Type B pancreatic cell (in vitro differentiated cells): Measurements from ENCODE around the gene PTGES2. TPM values are rescaled to one million over a fixed set of nuclear protein-coding genes. Genes with fewer than 3 reads are reported as not detected.

Source experiments
- DNase-seq: peaks from one replicate; pipeline ENCODE4 v3.0.0; 2021; ENCODE audit warnings: mixed read lengths; ENCODE audit not compliant: unreplicated experiment; ENCODE audit errors: extremely low spot score
- H3K27ac Mint-ChIP-seq: 2 replicates; pipeline ENCODE4 v1.8.0; 2021; ENCODE audit warnings: mild to moderate bottlenecking, mixed read lengths
- H3K27me3 Mint-ChIP-seq: 2 replicates; pipeline ENCODE4 v1.8.0; 2021; ENCODE audit warnings: mixed read lengths
- H3K36me3 Mint-ChIP-seq: 2 replicates; pipeline ENCODE4 v1.8.0; 2021; ENCODE audit warnings: mixed read lengths
- H3K4me1 Mint-ChIP-seq: one replicate; pipeline ENCODE4 v1.8.0; 2021; ENCODE audit warnings: mixed read lengths; ENCODE audit not compliant: unreplicated experiment
- H3K4me3 Mint-ChIP-seq: 2 replicates; pipeline ENCODE4 v1.8.0; 2021; ENCODE audit warnings: mild to moderate bottlenecking, mixed read lengths
- H3K9me3 Mint-ChIP-seq: 2 replicates; pipeline ENCODE4 v1.8.0; 2021; ENCODE audit warnings: mixed read lengths
- total RNA-seq: library from RNA; stranded (reverse); gene quantifications from 2 replicates; pipeline ENCODE4 v1.2.1, GENCODE V29; 2021; ENCODE audit warnings: low replicate concordance
- TF ChIP-seq, protein P1 (sequence below): fragments of 200-600 bp; sonication (generic); conservative IDR thresholded peaks from 2 replicates; pipeline ENCODE4 v1.5.0; 2021; ENCODE audit warnings: antibody characterized with exemption, mild to moderate bottlenecking

The PTGES2 gene
- total RNA-seq, 1 donor from 2014 or later, result 67.2 TPM

- no peak for DNase-seq
- Mint-ChIP-seq H3K36me3 (peaks cover 17% of the 10 kb centered on the region), H3K27me3 (no peaks in the 10 kb centered on the region), H3K27ac (peak overlapping the region; percentile 83), H3K9me3 (no peaks in the 10 kb centered on the region), H3K4me3 (peak overlapping the region; percentile 25), H3K4me1 (peaks cover 23% of the 10 kb centered on the region)
- TF ChIP-seq, protein P1, sequence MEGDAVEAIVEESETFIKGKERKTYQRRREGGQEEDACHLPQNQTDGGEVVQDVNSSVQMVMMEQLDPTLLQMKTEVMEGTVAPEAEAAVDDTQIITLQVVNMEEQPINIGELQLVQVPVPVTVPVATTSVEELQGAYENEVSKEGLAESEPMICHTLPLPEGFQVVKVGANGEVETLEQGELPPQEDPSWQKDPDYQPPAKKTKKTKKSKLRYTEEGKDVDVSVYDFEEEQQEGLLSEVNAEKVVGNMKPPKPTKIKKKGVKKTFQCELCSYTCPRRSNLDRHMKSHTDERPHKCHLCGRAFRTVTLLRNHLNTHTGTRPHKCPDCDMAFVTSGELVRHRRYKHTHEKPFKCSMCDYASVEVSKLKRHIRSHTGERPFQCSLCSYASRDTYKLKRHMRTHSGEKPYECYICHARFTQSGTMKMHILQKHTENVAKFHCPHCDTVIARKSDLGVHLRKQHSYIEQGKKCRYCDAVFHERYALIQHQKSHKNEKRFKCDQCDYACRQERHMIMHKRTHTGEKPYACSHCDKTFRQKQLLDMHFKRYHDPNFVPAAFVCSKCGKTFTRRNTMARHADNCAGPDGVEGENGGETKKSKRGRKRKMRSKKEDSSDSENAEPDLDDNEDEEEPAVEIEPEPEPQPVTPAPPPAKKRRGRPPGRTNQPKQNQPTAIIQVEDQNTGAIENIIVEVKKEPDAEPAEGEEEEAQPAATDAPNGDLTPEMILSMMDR, result no peak
Observed at GRCh38 chr9:128102861-128103588, 24.5 kb downstream of the PTGES2 start.

DNA sequence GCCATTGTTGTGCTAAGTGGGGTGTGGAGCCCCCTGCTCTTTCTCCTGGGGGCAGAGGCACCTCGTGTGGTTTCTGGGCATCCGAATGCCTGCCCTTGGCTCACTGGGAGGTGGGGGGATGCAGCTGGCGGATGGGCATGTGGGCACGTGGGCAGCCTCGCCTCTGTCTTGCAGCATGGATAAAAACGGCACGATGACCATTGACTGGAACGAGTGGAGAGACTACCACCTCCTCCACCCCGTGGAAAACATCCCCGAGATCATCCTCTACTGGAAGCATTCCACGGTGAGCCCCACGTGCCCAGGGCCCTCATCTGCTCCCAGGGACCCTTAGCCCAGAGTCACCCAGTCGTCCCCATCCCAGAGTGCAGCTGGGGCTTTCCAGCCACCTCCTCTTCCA, 25.3 kb downstream of the PTGES2 start:
- H3K36me3 Mint-ChIP-seq, result peaks cover 13% of the 10 kb centered on the region
- H3K27me3 Mint-ChIP-seq, result no peaks in the 10 kb centered on the region
- peaks cover 28% of the 10 kb centered on the region for H3K4me1 Mint-ChIP-seq
- H3K9me3 Mint-ChIP-seq, result no peaks in the 10 kb centered on the region
- peak overlapping the region; percentile 83 for H3K27ac Mint-ChIP-seq
- TF ChIP-seq, protein P1, result no peak
- H3K4me3 Mint-ChIP-seq, result peak overlapping the region; percentile 69
- DNase-seq, result no peak

DNA sequence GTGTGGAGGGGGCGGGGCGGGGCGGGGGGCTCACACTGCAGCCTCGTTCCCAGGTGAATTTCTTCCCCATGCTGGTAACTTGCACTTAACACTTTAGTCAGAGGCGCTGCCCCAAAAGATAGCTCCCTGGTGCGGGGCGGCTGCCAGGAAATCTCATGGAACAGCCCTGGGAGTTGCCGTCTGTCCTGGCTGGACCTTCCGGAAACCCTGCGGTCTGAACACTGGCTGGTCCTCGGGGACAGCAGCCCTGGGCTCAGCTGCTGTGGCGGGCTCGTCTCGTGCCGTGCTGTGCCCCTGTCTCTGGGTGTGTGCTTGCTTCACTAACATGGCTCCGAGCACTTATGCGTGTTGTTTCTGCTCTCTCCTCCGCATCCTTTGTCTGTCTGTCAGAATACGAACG, 25.8 kb downstream of the PTGES2 start:
- Mint-ChIP-seq H3K4me3 (peak overlapping the region; percentile 69), H3K27ac (peak overlapping the region; percentile 80), H3K36me3 (peaks cover 13% of the 10 kb centered on the region), H3K9me3 (no peaks in the 10 kb centered on the region), H3K4me1 (peaks cover 33% of the 10 kb centered on the region), H3K27me3 (no peaks in the 10 kb centered on the region)
- DNase-seq, result no peak
- TF ChIP-seq, protein P1, result no peak

DNA sequence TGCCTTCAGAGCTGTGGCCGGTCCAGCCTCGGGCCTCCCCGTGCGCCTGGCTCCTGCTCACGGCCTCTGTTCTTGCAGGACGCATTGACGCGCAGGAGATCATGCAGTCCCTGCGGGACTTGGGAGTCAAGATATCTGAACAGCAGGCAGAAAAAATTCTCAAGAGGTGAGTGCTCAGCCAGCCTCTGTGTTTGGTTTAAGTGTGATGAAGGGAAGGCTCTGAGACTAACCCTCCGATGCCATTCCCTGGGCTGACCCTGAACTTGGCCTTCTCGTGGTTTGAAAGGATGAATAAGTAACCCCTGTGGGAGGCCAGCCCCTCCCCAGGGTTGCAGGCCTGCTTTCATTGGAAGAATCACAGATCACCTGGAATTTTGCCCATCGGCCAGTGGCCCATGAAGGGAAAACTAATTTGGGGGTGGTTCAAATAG, 26.3 kb downstream of the PTGES2 start:
- H3K27me3 Mint-ChIP-seq, result no peaks in the 10 kb centered on the region
- H3K36me3 Mint-ChIP-seq, result peaks cover 13% of the 10 kb centered on the region
- DNase-seq, result no peak
- peaks cover 37% of the 10 kb centered on the region for H3K4me1 Mint-ChIP-seq
- H3K27ac Mint-ChIP-seq, result peak overlapping the region; percentile 100
- H3K9me3 Mint-ChIP-seq, result no peaks in the 10 kb centered on the region
- TF ChIP-seq, protein P1, result no peak
- H3K4me3 Mint-ChIP-seq, result peak overlapping the region; percentile 41

DNA sequence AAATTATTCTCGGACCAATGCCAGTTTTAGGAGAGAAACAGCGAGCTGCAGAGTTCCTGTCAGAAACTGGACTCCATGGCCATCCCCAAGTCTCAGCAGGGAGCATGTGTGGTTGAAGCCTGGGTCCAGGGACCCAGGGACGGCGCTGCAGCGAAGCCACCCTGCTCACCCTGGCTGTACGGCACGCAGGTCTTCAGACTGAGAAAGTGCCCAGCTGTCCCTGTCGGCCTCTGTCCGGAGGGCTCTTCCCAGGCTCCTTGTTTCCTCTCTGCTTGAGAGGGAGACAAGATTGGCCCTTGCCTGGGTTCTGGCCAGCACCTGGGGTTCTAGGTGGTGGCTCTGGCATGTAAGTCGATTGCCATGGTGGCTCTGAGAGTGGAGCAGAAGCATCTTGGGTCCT, 26.9 kb downstream of the PTGES2 start:
- Mint-ChIP-seq H3K27ac (peak overlapping the region; percentile 100), H3K4me1 (peaks cover 37% of the 10 kb centered on the region), H3K9me3 (no peaks in the 10 kb centered on the region), H3K4me3 (peak overlapping the region; percentile 41), H3K27me3 (no peaks in the 10 kb centered on the region), H3K36me3 (peaks cover 13% of the 10 kb centered on the region)
- TF ChIP-seq, protein P1, result no peak
- DNase-seq, result no peak
